ENCODE measurements around the gene STARD8.

GRCh38 chrX:68735266-68735665, 87.8 kb downstream of the STARD8 start:
- TF ChIP-seq POLR2A (IDR thresholded peaks at IDR 0.05; ENCODE audit: low read length) (no peak), GATA1 (IDR thresholded peaks at IDR 0.05; ENCODE audit: low read depth, low read length) (no peak)

Measured in erythroblast (primary cell).